Right lung (tissue), 10 donors: ENCODE measurements around the gene AGO4. TPM values are rescaled to one million over a fixed set of nuclear protein-coding genes. Genes with fewer than 3 reads are reported as not detected.
"Not testable (repeated sequence)": the region's sequence is repeated elsewhere in the genome, so short reads cannot be mapped to it uniquely, and the experiment has no call there.

Experiments
- DNase-seq, 2 donors: peaks; one replicate each; pipeline ENCODE4 v3.0.0-alpha.2; 2013
- long read RNA-seq, 8 donors: transcript quantifications; one replicate each; lab custom pipeline, GENCODE V29; 2026
- polyA plus RNA-seq, 5 donors: library from polyadenylated mRNA; unstranded; fragments of 120-200 nt; gene quantifications; one replicate each; pipeline versions ENCODE4 v1.2.1 to v1.2.3, GENCODE V29; 2013; ENCODE audit warnings: inconsistent platforms in 1 of 5, low replicate concordance in 1 of 5; ENCODE audit not compliant: insufficient read length in 5 of 5, insufficient read depth in 1 of 5

AGO4 gene
- 10 to 100 TPM; 21.6 to 37.4 (median 30.9) TPM for polyA plus RNA-seq
- long read RNA-seq, donor 1, full-length matches to known transcripts: 1 of 7 reads
- long read RNA-seq, donor 1, partial matches to known transcripts: 6 of 7 reads
- long read RNA-seq, donor 1, other reads (novel, unspliced or antisense): 0 of 7 reads
- long read RNA-seq, donor 2, full-length matches to known transcripts: 1 of 10 reads
- long read RNA-seq, donor 2, partial matches to known transcripts: 9 of 10 reads
- long read RNA-seq, donor 2, other reads (novel, unspliced or antisense): 0 of 10 reads
- long read RNA-seq, donor 3: 0 reads
- long read RNA-seq, donor 4: 0 reads
- long read RNA-seq, donor 5: 0 reads
- long read RNA-seq, donor 6, full-length matches to known transcripts: 1 of 1 reads
- long read RNA-seq, donor 6, partial matches to known transcripts: 0 of 1 reads
- long read RNA-seq, donor 6, other reads (novel, unspliced or antisense): 0 of 1 reads
- long read RNA-seq, donor 7, partial matches to known transcripts: 12 of 12 reads
- long read RNA-seq, donor 7, other reads (novel, unspliced or antisense): 0 of 12 reads
- long read RNA-seq, donor 8: 0 reads

DNA sequence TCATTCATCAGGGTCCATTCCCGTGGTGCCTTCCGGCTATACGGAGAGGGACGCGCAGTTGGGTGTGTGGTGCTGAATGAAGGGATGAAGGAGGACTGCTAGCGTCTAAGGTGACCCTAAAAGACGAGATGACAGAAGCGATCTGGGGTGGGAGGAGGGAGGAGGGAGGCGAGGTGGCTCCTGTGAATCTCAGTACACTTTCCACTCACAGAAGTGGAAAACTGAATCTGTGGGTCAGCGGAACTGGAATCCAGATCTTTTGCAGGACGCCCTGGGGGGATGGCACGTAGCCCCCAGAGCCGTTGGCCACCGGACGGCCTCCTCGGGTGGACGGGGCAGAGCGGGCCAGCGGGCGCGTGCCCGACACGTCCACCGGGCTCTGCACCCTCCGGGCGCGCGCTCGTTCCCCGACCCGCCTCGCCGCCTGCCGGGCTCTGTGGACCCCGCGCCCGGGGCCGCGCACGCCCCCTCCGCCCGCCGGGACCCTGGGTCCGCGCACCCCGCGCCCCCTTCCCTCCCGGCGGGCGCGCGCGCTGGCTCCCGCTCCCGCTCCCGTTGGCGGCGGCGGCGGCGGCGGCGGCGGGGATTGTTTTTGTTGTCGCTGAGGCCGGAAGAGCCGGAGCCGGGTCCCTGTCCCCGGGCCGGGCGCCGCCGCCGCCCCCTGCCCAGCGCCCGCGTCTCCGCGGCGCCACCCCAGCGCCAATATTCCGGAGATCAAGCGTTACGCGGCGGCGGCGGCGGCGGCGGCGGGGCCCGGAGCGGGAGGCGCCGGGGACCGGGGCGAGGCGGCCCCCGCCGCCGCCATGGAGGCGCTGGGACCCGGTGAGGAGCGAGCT lies at the start of gene AGO4:
AGO4 (plus strand) TSS at position 403 of the 836 bp plus-strand sequence; CDS start at position 804, 401 bp downstream.
- DNase-seq: peak; percentile 62 to 64

DNA sequence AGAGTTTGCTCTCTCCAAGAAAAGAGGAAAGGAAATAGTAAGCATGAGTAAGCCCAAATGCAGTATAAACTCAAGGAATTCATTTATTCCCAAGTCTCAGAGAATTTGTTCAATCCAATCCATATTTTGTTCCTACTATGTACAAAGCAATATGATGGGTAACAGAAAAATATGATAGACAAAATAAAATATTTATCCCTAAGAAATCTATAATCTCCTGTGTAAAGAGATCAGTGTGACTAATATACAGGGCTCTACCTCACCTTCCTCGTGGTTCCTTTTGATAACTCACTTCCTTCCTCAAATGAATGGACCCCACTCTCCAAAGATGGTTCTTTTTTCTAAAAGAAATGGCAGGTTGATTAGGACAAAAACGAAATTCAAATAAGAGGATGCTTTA lies 45.7 kb upstream of the AGO4 start:
- no peak for DNase-seq

DNA sequence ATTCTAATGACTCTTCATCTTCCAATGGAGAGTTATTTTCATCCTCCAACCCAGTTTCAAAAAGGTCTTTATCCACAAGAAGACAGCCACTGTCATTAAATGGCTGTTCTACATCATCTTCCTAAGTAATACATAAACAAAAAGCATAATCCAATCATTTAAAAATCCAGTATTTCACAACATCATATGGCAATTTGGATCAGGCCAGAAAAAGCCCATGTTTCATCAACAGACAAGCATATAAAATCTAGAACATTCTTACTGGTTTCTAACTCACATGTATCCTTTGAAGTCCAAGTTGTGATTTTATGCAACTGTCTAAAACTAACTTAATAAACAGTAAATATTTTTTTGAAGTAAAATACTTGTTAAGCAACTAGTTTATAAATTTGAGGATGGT lies 44.6 kb upstream of the AGO4 start:
- no peak for DNase-seq

GRCh38 chr1:35764283-35764682 lies 43.5 kb upstream of the AGO4 start:
- DNase-seq: no peak

GRCh38 chr1:35768350-35769187 lies 39.2 kb upstream of the AGO4 start:
- DNase-seq: no peak

GRCh38 chr1:35769188-35769758 lies 38.5 kb upstream of the AGO4 start:
- DNase-seq: peak; percentile 91

- DNase-seq: no peak
Measured at GRCh38 chr1:35773711-35774110, 34.1 kb upstream of the AGO4 start.

GRCh38 chr1:35776172-35776571 lies 31.6 kb upstream of the AGO4 start:
- not testable (repeated sequence) for DNase-seq

GRCh38 chr1:35777109-35777508 lies 30.7 kb upstream of the AGO4 start:
- DNase-seq: no peak

DNA sequence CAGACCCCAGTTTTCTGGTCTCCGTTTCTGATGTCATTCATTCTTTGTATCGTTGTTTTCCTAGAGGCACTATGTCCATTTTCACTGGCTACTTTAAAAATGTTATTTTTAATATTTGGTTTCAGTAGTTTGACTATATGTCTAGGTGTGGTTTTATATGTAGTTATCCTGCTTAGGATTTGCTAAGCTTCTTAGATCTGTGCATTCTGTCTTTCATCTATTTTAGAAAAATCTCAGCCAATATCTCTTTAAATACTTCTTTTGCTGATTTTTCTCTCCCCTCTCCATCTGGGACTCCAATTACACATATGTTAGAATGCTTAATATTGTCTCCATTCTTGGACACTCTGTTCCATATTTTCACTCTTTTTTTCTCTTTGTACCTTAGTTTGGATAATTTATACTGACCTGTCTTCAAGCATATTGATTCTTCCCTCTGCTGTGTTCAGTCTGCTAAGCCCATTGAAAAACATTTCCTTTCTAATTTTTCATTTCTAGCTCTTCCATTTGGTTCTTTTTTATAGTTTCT lies 24.7 kb upstream of the AGO4 start:
- no peak for DNase-seq

DNA sequence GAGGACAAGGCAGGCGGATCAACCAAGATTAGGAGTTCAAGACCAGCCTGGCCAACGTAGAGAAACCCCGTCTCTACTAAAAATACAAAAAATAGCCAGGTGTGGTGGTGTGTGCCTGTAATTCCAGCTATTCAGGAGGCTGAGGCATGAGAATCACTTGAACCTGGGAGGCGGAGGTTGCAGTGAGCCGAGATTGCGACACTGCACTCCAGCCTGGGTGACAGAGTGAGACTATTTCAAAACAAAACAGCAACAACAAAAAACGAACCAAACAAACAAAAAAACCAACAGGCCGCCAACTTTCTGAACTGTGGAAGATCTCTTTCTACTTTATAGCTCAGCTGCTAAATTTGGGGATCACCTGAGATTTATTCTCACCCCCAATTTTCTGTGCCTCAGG lies 23.5 kb upstream of the AGO4 start:
- not testable (repeated sequence) for DNase-seq

GRCh38 chr1:35788139-35788538 lies 19.7 kb upstream of the AGO4 start:
- no peak for DNase-seq

- DNase-seq: no peak
Measured at GRCh38 chr1:35790670-35791069, 17.1 kb upstream of the AGO4 start.

DNA sequence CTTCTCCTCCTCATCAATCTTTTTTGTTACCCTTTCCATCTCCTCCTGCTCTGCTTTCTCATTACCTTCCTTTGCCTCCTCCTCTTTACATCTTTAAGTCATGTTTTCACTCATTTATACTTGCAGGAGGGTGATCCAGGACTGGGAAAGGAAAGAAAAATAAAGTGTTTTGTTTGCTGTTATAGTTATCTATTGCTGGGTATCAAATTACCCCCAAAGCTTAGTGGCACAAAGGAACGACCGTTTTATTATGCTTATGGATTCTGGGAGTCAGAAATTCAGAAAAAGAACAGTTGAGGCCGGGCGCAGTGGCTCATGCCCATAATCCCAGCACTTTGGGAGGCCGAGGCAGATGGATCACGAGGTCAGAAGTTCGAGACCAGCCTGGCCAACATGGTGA lies 12.5 kb upstream of the AGO4 start:
- DNase-seq: no peak

GRCh38 chr1:35797380-35797779 lies 10.4 kb upstream of the AGO4 start:
- DNase-seq: no peak

DNA sequence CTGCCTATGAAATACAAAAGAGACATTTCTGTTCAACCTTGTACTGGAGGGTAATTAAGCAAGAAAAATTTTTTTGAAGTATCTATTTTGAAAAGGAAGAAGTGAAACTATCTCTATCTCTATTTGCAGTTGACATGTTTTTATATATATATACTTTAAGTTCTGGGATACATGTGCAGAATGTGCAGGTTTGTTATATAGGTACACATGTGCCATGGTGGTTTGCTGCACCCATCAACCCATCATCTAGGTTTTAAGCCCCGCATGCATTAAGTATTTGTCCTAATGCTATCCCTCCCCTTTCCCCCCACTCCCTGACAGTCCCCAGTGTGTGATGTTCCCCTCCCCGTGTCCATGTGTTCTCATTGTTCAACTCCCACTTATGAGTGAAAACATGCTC lies 9.8 kb upstream of the AGO4 start:
- not testable (repeated sequence) for DNase-seq

- not testable (repeated sequence) for DNase-seq
Measured at GRCh38 chr1:35800167-35800887, 7.5 kb upstream of the AGO4 start.

DNA sequence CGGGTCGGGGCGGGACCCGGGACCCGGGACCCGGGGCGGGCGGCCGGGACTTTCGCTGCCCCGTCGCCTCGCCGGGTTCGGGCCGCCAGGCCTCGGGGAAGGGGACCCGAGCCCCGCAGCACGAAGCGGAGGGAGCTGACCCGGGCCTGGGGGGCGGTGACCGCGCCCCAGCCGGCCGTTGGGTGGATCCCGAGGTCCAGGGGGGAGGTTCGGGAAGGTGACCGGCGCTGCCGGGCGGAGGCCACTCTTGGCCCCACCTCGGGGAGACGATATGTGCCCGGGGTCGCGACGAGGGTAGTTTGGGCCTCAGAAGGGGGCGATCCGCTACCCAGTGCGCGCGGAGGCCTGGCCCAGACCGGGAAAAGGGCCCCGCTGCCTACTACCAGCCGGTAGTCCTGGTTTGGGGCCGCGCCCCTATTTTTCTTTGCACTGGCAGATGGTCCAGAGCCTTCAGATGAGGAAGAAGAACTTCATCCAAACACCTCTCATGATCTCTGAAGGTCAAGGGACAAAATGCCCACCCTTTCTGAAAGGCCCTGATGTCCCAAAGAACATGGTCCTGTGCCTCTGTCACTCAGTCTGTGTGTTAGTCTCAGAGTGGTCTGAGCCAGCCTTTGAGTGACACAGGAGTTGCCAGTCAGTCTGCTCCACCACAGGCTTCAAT lies 766 bp downstream of the AGO4 start:
- DNase-seq: no peak
